ENCODE results near the gene ITFG2.

DNA sequence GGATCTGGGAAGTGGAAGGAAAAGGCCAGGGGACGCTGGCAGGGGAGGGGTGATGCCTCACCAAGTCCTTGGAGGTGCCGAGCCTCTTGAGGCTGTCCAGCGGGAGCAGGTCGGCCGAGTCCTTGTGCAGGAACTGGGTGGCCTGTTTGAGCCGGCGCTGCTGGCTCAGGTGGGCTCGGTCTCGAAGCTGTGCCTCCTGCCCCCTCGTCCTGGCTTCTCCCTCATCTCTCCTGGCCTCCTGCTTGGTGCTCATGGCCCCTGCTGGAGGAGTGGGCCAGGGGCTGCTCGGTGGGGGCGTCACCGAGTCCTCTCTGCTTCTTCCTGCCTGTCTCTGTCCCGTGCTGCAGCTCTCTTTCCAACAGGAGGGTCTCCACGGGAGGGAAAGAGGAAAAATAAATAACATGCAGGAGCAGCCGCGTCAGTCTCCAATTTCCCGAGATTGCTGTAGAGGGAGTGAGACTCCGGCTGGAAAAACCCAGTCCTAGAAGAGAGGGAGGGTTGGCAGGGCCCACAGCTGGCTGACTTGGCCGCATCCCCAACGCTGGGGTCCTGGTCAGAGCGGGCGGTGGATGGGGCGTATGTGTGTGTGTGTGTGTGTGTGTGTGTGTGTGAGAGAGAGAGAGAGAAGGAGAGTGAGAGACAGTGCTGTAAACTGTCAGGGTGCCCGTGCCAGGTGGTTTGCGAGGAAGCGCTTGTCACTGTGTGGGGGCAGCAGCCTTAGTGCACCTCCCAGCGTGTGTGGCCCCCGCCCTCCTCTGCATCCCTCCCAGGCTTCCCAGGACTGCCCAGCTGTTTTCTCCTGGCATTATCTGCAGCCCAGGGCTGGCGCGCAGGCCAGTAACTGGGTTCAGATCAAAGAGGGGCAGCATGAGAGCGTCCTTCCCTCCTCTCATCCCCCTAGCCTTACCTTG, 22.4 kb downstream of the ITFG2 start, which contains the start of gene NRIP2:
- TF ChIP-seq CTCF (IDR thresholded peaks at IDR 0.05) = no peak
- no peak for TF ChIP-seq POLR2A (IDR thresholded peaks at IDR 0.05)
